Trophoblast cell (in vitro differentiated cells and primary cell): Measurements from ENCODE around the gene C22orf39.

Experiments used
- DNase-seq, 2 donors: peaks; one replicate each; pipeline ENCODE4 v3.0.0-alpha.2; 2016
- H2AFZ ChIP-seq: 2 replicates; pipeline ENCODE4 v1.6.1; 2013; ENCODE audit warnings: low read length, moderate library complexity, mild to moderate bottlenecking; ENCODE audit not compliant: insufficient read depth, poor library complexity
- H2AK5ac ChIP-seq: 2 replicates; pipeline ENCODE4 v1.6.1; 2013; ENCODE audit warnings: mild to moderate bottlenecking, low read length
- H2BK120ac ChIP-seq: 2 replicates; pipeline ENCODE4 v1.6.1; 2013; ENCODE audit warnings: low read length, mild to moderate bottlenecking, moderate library complexity; ENCODE audit not compliant: insufficient read depth, poor library complexity
- H2BK12ac ChIP-seq: 2 replicates; pipeline ENCODE4 v1.6.1; 2013; ENCODE audit warnings: mild to moderate bottlenecking, low read length, moderate library complexity
- H2BK5ac ChIP-seq: 2 replicates; pipeline ENCODE4 v1.6.1; 2013; ENCODE audit warnings: low read length, low read depth, moderate library complexity, mild to moderate bottlenecking; ENCODE audit not compliant: poor library complexity
- H3K14ac ChIP-seq: 2 replicates; pipeline ENCODE4 v1.6.1; 2013; ENCODE audit warnings: mild to moderate bottlenecking, low read length
- H3K18ac ChIP-seq: 2 replicates; pipeline ENCODE4 v1.6.1; 2013; ENCODE audit warnings: mild to moderate bottlenecking, low read length
- H3K23ac ChIP-seq: 2 replicates; pipeline ENCODE4 v1.6.1; 2013; ENCODE audit warnings: low read length
- H3K27ac ChIP-seq: 2 replicates; pipeline ENCODE4 v1.5.1; 2013; ENCODE audit warnings: low read depth, mild to moderate bottlenecking, inconsistent platforms, low read length, moderate library complexity
- H3K27me3 ChIP-seq: 2 replicates; pipeline ENCODE4 v1.6.1; 2013; ENCODE audit warnings: inconsistent platforms, mild to moderate bottlenecking, low read length, moderate library complexity; ENCODE audit not compliant: insufficient read depth
- H3K36me3 ChIP-seq, 2 experiments: 1 replicate in 1 of 2; 2 replicates in 1 of 2; pipeline ENCODE4 v1.6.1; 2013; ENCODE audit warnings: low read length in 2 of 2, mild to moderate bottlenecking in 2 of 2, moderate library complexity in 1 of 2; ENCODE audit not compliant: insufficient read depth in 2 of 2, control insufficient read depth in 1 of 2
- H3K4ac ChIP-seq: 2 replicates; pipeline ENCODE4 v1.6.1; 2013; ENCODE audit warnings: low read depth, mild to moderate bottlenecking, low read length, moderate library complexity
- H3K4me1 ChIP-seq, 2 experiments: 1 replicate in 1 of 2; 2 replicates in 1 of 2; pipeline ENCODE4 v1.6.1; 2013; ENCODE audit warnings: low read length in 2 of 2, mild to moderate bottlenecking in 2 of 2, moderate library complexity in 1 of 2; ENCODE audit not compliant: insufficient read depth in 2 of 2, control insufficient read depth in 1 of 2
- H3K4me2 ChIP-seq: 2 replicates; pipeline ENCODE4 v1.6.1; 2013; ENCODE audit warnings: inconsistent platforms, mild to moderate bottlenecking, low read length, moderate library complexity
- H3K4me3 ChIP-seq: 2 replicates; pipeline ENCODE4 v1.5.1; 2013; ENCODE audit warnings: mild to moderate bottlenecking, low read depth, low read length, inconsistent platforms
- H3K79me1 ChIP-seq: one replicate; pipeline ENCODE4 v1.6.1; 2013; ENCODE audit warnings: low read length
- H3K79me2 ChIP-seq: 2 replicates; pipeline ENCODE4 v1.6.1; 2013; ENCODE audit warnings: low read length, mild to moderate bottlenecking; ENCODE audit not compliant: control insufficient read depth, insufficient read depth, poor library complexity
- H3K9ac ChIP-seq: 2 replicates; pipeline ENCODE4 v1.6.1; 2013; ENCODE audit warnings: mild to moderate bottlenecking, low read length
- H3K9me3 ChIP-seq: 2 replicates; pipeline ENCODE4 v1.6.1; 2013; ENCODE audit warnings: low read depth, mild to moderate bottlenecking, control low read depth, inconsistent platforms, low read length; ENCODE audit not compliant: insufficient read depth
- H4K12ac ChIP-seq: 2 replicates; pipeline ENCODE4 v1.6.1; 2013; ENCODE audit warnings: low read depth, mild to moderate bottlenecking, low read length, moderate library complexity
- H4K8ac ChIP-seq: 2 replicates; pipeline ENCODE4 v1.6.1; 2013; ENCODE audit warnings: low read depth, mild to moderate bottlenecking, low read length, moderate library complexity
- H4K91ac ChIP-seq: one replicate; pipeline ENCODE4 v1.6.1; 2013; ENCODE audit warnings: low read depth, mild to moderate bottlenecking, low read length, moderate library complexity
- WGBS: extraction: QIAGEN DNeasy Blood & Tissue Kit; methylation state at CpG from one replicate; pipeline ENCODE4 v1.1.7; 2013; ENCODE audit warnings: missing lambda C conversion rate; ENCODE audit not compliant: insufficient read length, insufficient coverage; ENCODE audit errors: extremely low coverage; 5-methylcytosine and 5-hydroxymethylcytosine counted together

Gene C22orf39

DNA sequence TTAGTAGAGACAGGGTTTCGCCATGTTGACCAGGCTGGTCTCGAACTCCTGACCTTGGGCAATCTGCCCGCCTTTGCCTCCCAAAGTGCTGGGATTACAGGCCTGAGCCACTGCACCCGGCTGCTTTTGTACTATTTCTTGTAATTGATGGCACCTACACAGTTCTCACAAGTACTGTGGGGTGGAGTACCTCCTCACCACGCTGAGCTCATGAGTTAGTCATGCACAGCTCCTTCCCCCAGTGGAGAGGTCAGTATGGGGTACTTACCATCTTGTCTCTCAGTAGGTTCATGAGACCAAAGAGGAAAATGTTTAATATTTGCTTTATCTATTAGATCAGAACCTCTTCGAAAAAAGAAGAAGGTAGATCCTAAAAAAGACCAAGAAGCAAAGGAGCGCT is 13.1 kb downstream of the C22orf39 start:
- no CpG with 5 or more reads among the region's 7 CpGs for WGBS
- no peak overlapping the region for H2BK120ac ChIP-seq
- no peak overlapping the region for H3K18ac ChIP-seq

DNA sequence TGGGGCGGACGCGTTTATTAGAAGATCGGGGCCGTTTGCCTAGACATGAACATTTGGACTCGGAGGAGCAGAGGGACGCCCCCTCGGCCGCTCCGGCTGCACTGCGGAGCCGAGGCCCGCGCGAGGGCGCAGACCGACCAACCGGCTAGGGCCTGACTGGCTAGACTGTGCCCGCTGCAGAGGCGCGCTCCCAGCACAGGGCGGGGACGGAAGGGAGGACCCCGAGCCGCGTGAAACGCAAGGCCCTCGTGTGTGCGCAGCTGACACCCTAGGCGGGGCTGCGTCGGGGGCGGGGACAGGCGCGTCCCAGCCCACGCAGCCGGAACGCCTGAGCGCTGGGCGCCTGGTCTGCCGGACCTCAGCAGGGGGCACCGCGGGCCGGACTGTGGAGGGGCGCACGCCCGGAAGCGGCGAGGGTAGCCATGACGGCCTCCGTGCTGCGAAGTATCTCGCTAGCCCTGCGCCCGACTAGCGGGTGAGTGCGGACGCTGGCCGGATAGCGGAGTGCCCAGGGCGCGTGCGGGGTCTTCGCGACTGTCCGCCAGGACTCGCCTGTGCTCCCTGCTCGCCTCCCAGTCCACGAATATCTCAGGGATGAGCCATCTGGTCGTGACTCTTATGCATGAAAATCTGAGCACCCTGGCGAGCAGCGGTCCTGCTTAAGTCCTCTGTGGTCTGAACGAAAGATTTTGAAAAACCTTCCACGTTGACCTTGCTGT is 15.2 kb downstream of the C22orf39 start, which contains the start of gene MRPL40:
Gene MRPL40, plus strand, starts transcription at position 413 of the 719 bp plus-strand sequence. Its CDS starts 10 bp downstream, at position 423.
- Histone ChIP-seq H3K23ac (no peak within 1 kb of the TSS), H3K4me1 (peaks cover 7 to 12% of the 10 kb centered on the region in 2 experiments), H3K79me2 (peaks cover 15% of the 10 kb centered on the region), H4K8ac (peak within 1 kb of the TSS; percentile 97), H2BK120ac (peak within 1 kb of the TSS; percentile 67), H3K79me1 (peaks cover 12% of the 10 kb centered on the region), H2BK12ac (no peak within 1 kb of the TSS), H2AK5ac (peak within 1 kb of the TSS; percentile 10), H3K14ac (peak within 1 kb of the TSS; percentile 93), H3K4me3 (peak within 1 kb of the TSS; percentile 87), H3K36me3 (peaks cover 9 to 16% of the 10 kb centered on the region in 2 experiments), H3K9ac (peak within 1 kb of the TSS; percentile 92), H3K18ac (peak within 1 kb of the TSS; percentile 87), H4K91ac (peak within 1 kb of the TSS; percentile 89), H4K12ac (peak within 1 kb of the TSS; percentile 72), H2AFZ (peak within 1 kb of the TSS; percentile 77), H3K9me3 (no peaks in the 10 kb centered on the region), H3K4ac (peak within 1 kb of the TSS; percentile 57), H3K4me2 (peak within 1 kb of the TSS; percentile 94), H3K27ac (peak within 1 kb of the TSS; percentile 73), H2BK5ac (peak within 1 kb of the TSS; percentile 53), H3K27me3 (no peaks in the 10 kb centered on the region)
- WGBS, result no CpG with 5 or more reads among the region's 74 CpGs
- DNase-seq, result peak; percentile 88 to 94

More for the DNA sequence above, 13.1 kb downstream of the C22orf39 start:
- Histone ChIP-seq H3K79me2 (peaks cover 15% of the 10 kb centered on the region), H4K91ac (no peak overlapping the region), H3K79me1 (peaks cover 12% of the 10 kb centered on the region), H4K8ac (no peak overlapping the region), H4K12ac (no peak overlapping the region), H3K9me3 (no peaks in the 10 kb centered on the region), H3K4me3 (no peak overlapping the region), H3K36me3 (peaks cover 9 to 16% of the 10 kb centered on the region in 2 experiments), H3K9ac (no peak overlapping the region), H3K27ac (no peak overlapping the region), H3K4me1 (peaks cover 7 to 12% of the 10 kb centered on the region in 2 experiments), H3K23ac (no peak overlapping the region), H2AFZ (no peak overlapping the region), H3K4ac (no peak overlapping the region), H3K4me2 (no peak overlapping the region), H2BK12ac (no peak overlapping the region), H3K27me3 (no peaks in the 10 kb centered on the region), H2AK5ac (no peak overlapping the region), H2BK5ac (no peak overlapping the region), H3K14ac (no peak overlapping the region)
- DNase-seq, result no peak

DNA sequence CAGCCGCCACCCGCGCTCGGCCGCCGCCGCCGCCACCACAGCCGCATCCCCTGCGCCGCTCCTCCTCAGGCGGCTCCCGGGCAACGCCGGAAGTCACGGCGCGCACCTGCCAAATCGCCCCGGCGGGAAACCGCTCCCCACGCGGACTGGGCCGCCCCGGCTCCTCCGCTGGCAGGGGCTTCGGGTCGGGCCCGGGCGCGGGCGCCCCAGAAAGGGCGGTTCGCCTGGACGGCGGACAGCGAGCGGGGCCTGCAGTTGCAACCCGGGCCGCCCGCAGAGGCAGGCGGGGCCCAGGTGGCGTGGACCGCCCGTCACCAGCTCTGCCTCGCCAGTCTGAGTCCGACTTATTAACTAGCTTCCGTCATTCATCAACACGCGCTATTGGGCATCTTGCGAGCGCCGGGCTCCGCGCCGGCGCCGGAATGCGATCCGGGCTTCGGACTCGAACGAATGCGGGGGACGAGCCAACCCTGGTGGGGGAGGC is 15.8 kb downstream of the C22orf39 start, which contains the start of gene HIRA:
Gene HIRA, minus strand, starts transcription at position 85 of the 484 bp plus-strand sequence. CDS start 257 bp downstream, outside the sequence.
- Histone ChIP-seq H3K4me3 (peak within 1 kb of the TSS; percentile 87), H3K4ac (peak within 1 kb of the TSS; percentile 100), H3K4me2 (peak within 1 kb of the TSS; percentile 94), H2BK5ac (peak within 1 kb of the TSS; percentile 53), H2BK120ac (peak within 1 kb of the TSS; percentile 67), H3K23ac (no peak within 1 kb of the TSS), H2AFZ (peak within 1 kb of the TSS; percentile 88), H3K27me3 (no peaks in the 10 kb centered on the region), H3K18ac (peak within 1 kb of the TSS; percentile 88), H3K9ac (peak within 1 kb of the TSS; percentile 92), H4K12ac (peak within 1 kb of the TSS; percentile 89), H2AK5ac (peak within 1 kb of the TSS; percentile 95), H3K79me2 (peaks cover 16% of the 10 kb centered on the region), H4K8ac (peak within 1 kb of the TSS; percentile 97), H3K9me3 (no peaks in the 10 kb centered on the region), H4K91ac (peak within 1 kb of the TSS; percentile 89), H3K36me3 (peaks cover 9 to 14% of the 10 kb centered on the region in 2 experiments), H2BK12ac (no peak within 1 kb of the TSS), H3K27ac (peak within 1 kb of the TSS; percentile 73), H3K4me1 (peaks cover 7 to 12% of the 10 kb centered on the region in 2 experiments), H3K79me1 (peaks cover 12% of the 10 kb centered on the region), H3K14ac (peak within 1 kb of the TSS; percentile 93)
- DNase-seq, result peak; percentile 71 to 84
- no CpG with 5 or more reads among the region's 66 CpGs for WGBS

DNA sequence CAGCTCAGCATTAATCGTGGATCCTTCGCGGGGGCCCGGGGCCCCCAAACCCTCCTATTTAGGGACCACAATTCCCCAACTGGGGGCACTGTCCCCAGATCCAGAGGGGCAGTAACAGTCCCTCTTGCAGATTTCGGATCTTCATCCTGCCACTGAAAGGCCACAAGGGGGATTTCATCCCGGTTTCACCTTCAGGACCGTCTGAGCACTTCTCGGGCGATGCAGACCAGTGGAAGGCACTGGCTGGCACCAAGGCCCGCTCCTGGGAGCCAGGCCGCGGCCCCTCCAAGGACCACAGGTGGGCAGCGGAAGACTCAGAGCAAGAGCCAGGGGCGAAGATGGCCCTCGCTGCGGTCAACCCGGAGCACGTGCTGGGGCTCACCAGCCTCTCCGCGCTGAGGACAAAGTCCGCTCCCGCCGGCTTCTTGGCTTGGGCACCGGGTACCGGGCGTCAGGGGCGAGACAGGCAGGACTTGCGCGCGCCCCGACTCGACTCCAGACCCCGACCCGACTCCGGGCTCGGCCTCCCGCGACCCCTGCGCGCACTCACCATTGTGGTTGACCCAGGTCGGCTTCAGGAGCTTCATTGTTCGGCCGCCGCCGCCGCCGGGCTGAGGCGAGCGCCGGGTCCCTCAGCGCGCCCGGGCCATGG is 16.5 kb downstream of the C22orf39 start:
- WGBS, result no CpG with 5 or more reads among the region's 53 CpGs

More for the DNA sequence above, 16.5 kb downstream of the C22orf39 start:
- H3K4me2 ChIP-seq, result peak overlapping the region; percentile 72
- H3K4ac ChIP-seq, result peak overlapping the region; percentile 100
- peaks cover 16% of the 10 kb centered on the region for H3K79me2 ChIP-seq
- H4K8ac ChIP-seq, result peak overlapping the region; percentile 96
- no peak overlapping the region for H3K23ac ChIP-seq
- no peaks in the 10 kb centered on the region for H3K9me3 ChIP-seq
- DNase-seq, result peak in 1 of 2 donors; percentile 27
- no peaks in the 10 kb centered on the region for H3K27me3 ChIP-seq
- peak overlapping the region; percentile 89 for H4K12ac ChIP-seq
- H3K27ac ChIP-seq, result peak overlapping the region; percentile 27
- H3K4me3 ChIP-seq, result peak overlapping the region; percentile 87
- H2AFZ ChIP-seq, result peak overlapping the region; percentile 88
- H3K36me3 ChIP-seq, result peaks cover 7 to 13% of the 10 kb centered on the region in 2 experiments
- peaks cover 7 to 12% of the 10 kb centered on the region in 2 experiments for H3K4me1 ChIP-seq
- H3K18ac ChIP-seq, result peak overlapping the region; percentile 88
- H2BK12ac ChIP-seq, result no peak overlapping the region
- H3K79me1 ChIP-seq, result peaks cover 12% of the 10 kb centered on the region
- H2BK120ac ChIP-seq, result peak overlapping the region; percentile 58
- peak overlapping the region; percentile 86 for H4K91ac ChIP-seq
- H3K14ac ChIP-seq, result peak overlapping the region; percentile 86
- H2AK5ac ChIP-seq, result peak overlapping the region; percentile 95
- peak overlapping the region; percentile 86 for H3K9ac ChIP-seq
- H2BK5ac ChIP-seq, result peak overlapping the region; percentile 38
